OCI-LY3 (cell line): ENCODE measurements around the gene MCOLN2.

ENCODE experiments used
- H2AFZ ChIP-seq: fragments of 200-600, 300-600 bp; shearing (Covaris generic); 2 replicates; pipeline ENCODE4 v1.6.0; 2014; ENCODE audit warnings: antibody characterized with exemption, low read depth, low read length
- H3K27ac ChIP-seq: fragments of 200-600, 300-600 bp; sonication (generic); 2 replicates; pipeline ENCODE4 v1.5.1; 2014; ENCODE audit warnings: mild to moderate bottlenecking, low read length, moderate library complexity, mixed read lengths
- H3K27me3 ChIP-seq: fragments of 200-600, 300-600 bp; sonication (generic); 2 replicates; pipeline ENCODE4 v1.6.1; 2014; ENCODE audit warnings: low read depth, low read length, mixed read lengths
- H3K36me3 ChIP-seq: fragments of 200-600, 300-600 bp; sonication (generic); replicated peaks from 2 replicates; pipeline ENCODE3; 2014; ENCODE audit warnings: low read depth, low read length, mixed read lengths
- H3K4me1 ChIP-seq: fragments of 300-600, 200-600 bp; sonication (generic); 2 replicates; pipeline ENCODE4 v1.6.1; 2014; ENCODE audit warnings: low read length, mixed read lengths
- H3K4me2 ChIP-seq: fragments of 200-600, 300-600 bp; sonication (generic); 2 replicates; pipeline ENCODE4 v1.6.1; 2014; ENCODE audit warnings: low read length, mixed read lengths
- H3K4me3 ChIP-seq: fragments of 300-600, 200-600 bp; sonication (generic); 2 replicates; pipeline ENCODE4 v1.5.1; 2014; ENCODE audit warnings: antibody characterized with exemption, mild to moderate bottlenecking, low read length, moderate library complexity
- H3K79me2 ChIP-seq: fragments of 300-600, 200-600 bp; shearing (Covaris generic); 2 replicates; pipeline ENCODE4 v1.6.1; 2014; ENCODE audit warnings: mild to moderate bottlenecking, low read length, mixed read lengths
- H3K9ac ChIP-seq: fragments of 300-600, 200-600 bp; shearing (Covaris generic); 2 replicates; pipeline ENCODE4 v1.6.0; 2014; ENCODE audit warnings: mild to moderate bottlenecking, low read length, moderate library complexity
- H3K9me3 ChIP-seq: fragments of 200-600, 300-600 bp; shearing (Covaris generic); 2 replicates; pipeline ENCODE4 v1.6.1; 2014; ENCODE audit warnings: low read length, mixed read lengths; ENCODE audit not compliant: insufficient read depth
- H4K20me1 ChIP-seq: fragments of 200-600, 300-600 bp; sonication (generic); 2 replicates; pipeline ENCODE4 v1.6.1; 2016; ENCODE audit warnings: low read length, mixed read lengths; ENCODE audit not compliant: insufficient read depth
- EZH2phosphoT487 ChIP-seq: fragments of 200-600 bp; shearing (Covaris generic); IDR thresholded peaks from 2 replicates; pipeline ENCODE4 v1.6.1; 2018; ENCODE audit warnings: antibody characterized with exemption, mixed run types, low read depth
- TF ChIP-seq, protein P1 (sequence below): fragments of 200-600, 300-600 bp; sonication (generic); IDR thresholded peaks from 2 replicates; pipeline ENCODE4 v1.5.1; 2014; ENCODE audit warnings: antibody characterized with exemption, low read length, low read depth

MCOLN2 gene

DNA sequence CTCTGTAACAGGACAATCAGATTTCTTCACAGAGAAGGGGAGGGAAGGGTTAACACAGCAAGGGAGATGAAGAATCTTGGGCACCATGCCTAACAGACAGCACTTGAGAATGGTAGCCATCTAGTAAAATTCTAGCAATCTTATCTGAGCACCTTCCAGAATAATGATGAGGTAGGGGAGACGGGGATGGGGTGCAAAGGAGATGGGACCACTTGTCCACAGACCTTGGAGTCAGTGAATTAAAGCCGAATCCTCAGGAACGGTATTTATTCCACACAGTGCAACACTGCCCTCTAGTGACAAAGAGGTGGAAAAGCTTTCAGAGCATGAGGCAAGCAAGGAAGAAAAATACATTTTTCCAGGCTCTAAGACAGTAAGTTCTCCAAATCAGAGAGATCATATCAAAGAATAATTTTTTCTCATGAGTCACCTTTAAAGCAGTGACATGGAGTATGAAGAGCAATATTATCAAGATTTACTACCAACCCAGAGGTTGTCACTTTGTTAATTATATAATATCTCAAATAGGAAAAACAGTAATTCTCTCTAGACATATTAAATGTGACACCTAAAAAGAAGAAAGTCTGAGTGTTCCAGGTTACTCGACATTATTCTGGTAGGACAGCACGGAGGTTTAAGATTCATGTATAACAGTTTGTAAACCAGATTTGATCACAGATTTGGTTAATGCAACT lies 60.6 kb downstream of the MCOLN2 start:
- H3K9me3 ChIP-seq, result no peaks in the 10 kb centered on the region
- peaks cover 36% of the 10 kb centered on the region for H3K36me3 ChIP-seq
- no peak overlapping the region for H3K4me2 ChIP-seq
- H3K4me3 ChIP-seq, result no peak overlapping the region
- no peak overlapping the region for H3K9ac ChIP-seq
- H3K79me2 ChIP-seq, result no peaks in the 10 kb centered on the region
- no peak overlapping the region for H2AFZ ChIP-seq
- H4K20me1 ChIP-seq, result no peaks in the 10 kb centered on the region
- no peak for TF ChIP-seq EZH2phosphoT487
- TF ChIP-seq, protein P1, sequence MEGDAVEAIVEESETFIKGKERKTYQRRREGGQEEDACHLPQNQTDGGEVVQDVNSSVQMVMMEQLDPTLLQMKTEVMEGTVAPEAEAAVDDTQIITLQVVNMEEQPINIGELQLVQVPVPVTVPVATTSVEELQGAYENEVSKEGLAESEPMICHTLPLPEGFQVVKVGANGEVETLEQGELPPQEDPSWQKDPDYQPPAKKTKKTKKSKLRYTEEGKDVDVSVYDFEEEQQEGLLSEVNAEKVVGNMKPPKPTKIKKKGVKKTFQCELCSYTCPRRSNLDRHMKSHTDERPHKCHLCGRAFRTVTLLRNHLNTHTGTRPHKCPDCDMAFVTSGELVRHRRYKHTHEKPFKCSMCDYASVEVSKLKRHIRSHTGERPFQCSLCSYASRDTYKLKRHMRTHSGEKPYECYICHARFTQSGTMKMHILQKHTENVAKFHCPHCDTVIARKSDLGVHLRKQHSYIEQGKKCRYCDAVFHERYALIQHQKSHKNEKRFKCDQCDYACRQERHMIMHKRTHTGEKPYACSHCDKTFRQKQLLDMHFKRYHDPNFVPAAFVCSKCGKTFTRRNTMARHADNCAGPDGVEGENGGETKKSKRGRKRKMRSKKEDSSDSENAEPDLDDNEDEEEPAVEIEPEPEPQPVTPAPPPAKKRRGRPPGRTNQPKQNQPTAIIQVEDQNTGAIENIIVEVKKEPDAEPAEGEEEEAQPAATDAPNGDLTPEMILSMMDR, result peak; percentile 80
- H3K27me3 ChIP-seq, result no peaks in the 10 kb centered on the region
- no peaks in the 10 kb centered on the region for H3K4me1 ChIP-seq
- H3K27ac ChIP-seq, result no peak overlapping the region

DNA sequence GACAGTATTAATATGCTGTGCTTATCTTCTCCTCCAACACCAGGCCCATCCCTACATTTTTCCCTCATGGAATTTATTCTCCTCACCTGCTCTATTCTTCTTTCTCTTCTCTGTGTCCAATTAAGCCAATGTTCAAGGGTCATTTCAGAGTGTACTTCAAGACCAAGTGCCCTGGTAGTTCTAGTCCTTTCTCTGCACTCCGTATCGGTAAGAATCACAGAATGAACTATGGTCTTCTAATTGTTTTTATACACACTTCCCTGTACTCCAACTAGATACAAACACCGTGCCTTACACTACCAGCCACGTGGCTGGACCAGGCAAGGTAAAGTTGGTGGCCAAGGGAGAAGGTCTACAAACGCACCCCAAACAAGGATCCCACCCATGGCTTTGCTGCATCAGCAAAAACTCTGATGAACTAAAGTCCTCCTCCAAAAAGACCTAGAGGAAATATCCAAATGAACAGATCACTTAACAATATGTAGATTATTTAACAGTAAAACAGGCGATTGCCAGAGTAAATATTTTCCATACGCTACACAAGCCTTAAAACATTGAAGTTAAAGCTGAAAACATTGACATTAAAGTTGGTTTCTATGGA lies 63.8 kb downstream of the MCOLN2 start:
- Histone ChIP-seq H3K27ac (no peak overlapping the region), H3K4me3 (no peak overlapping the region), H4K20me1 (no peaks in the 10 kb centered on the region), H3K36me3 (peaks cover 54% of the 10 kb centered on the region), H3K4me1 (no peaks in the 10 kb centered on the region), H3K9ac (no peak overlapping the region), H3K4me2 (no peak overlapping the region), H2AFZ (no peak overlapping the region), H3K27me3 (no peaks in the 10 kb centered on the region), H3K9me3 (no peaks in the 10 kb centered on the region), H3K79me2 (no peaks in the 10 kb centered on the region)
- TF ChIP-seq, protein P1, result no peak
- no peak for TF ChIP-seq EZH2phosphoT487

DNA sequence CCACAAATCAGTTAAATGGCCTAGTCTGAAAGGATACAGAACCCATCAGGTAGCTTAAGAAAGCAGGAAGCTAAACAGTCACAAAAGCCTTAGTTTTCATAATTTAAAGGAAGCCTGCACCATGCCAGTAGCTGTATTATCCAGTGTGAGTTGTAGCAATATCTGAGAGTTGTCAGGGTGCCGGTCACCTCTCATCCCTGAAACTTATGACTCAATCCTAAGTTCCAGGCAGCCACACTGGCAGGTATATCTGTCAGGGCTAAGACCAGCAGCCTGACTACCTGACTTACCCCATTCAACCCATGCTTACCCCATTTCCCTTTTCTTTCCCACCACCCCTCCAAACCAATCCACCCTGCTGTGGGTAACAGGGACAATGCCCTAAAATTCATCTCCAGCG lies 66.1 kb downstream of the MCOLN2 start:
- H3K27ac ChIP-seq, result no peak overlapping the region
- peaks cover 55% of the 10 kb centered on the region for H3K36me3 ChIP-seq
- H3K9me3 ChIP-seq, result no peaks in the 10 kb centered on the region
- no peak for TF ChIP-seq EZH2phosphoT487
- TF ChIP-seq, protein P1, result no peak
- no peak overlapping the region for H3K4me3 ChIP-seq
- no peaks in the 10 kb centered on the region for H3K79me2 ChIP-seq
- no peaks in the 10 kb centered on the region for H4K20me1 ChIP-seq
- no peak overlapping the region for H2AFZ ChIP-seq
- H3K4me2 ChIP-seq, result no peak overlapping the region
- no peak overlapping the region for H3K9ac ChIP-seq
- H3K27me3 ChIP-seq, result no peaks in the 10 kb centered on the region
- H3K4me1 ChIP-seq, result no peaks in the 10 kb centered on the region

DNA sequence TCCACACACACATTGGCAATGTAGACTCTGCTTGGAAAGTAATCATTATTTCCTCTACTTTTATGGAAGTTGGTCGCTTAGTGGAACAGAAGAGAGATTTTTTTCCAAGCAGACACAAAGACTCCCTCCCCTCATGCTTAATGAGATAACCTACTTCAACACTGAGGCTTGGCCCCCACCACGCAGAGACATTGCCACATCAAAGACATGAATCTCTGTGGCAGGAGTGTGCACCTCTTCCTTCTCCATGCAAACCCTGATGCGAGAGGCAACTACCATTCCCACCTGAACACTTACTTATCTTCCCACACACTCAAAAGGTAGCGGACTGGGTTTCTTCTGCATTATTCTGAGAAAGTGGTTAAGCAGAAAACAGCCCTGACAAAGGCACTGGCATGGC lies 66.6 kb downstream of the MCOLN2 start:
- Histone ChIP-seq H3K79me2 (no peaks in the 10 kb centered on the region), H3K27ac (no peak overlapping the region), H3K4me1 (no peaks in the 10 kb centered on the region), H3K9ac (no peak overlapping the region), H3K36me3 (peaks cover 56% of the 10 kb centered on the region), H2AFZ (no peak overlapping the region), H3K4me2 (no peak overlapping the region), H3K4me3 (no peak overlapping the region), H4K20me1 (no peaks in the 10 kb centered on the region), H3K9me3 (no peaks in the 10 kb centered on the region), H3K27me3 (no peaks in the 10 kb centered on the region)
- no peak for TF ChIP-seq EZH2phosphoT487
- TF ChIP-seq, protein P1, result no peak
